ENCODE measurements around the gene CORO1C. TPM values are rescaled to one million over a fixed set of nuclear protein-coding genes. Genes with fewer than 3 reads are reported as not detected.
A peak's percentile ranks its signal among the peaks of the same experiment; 100 is the strongest.

Gene CORO1C
- total RNA-seq, 1 donor from 2014 or later, result 380 TPM

DNA sequence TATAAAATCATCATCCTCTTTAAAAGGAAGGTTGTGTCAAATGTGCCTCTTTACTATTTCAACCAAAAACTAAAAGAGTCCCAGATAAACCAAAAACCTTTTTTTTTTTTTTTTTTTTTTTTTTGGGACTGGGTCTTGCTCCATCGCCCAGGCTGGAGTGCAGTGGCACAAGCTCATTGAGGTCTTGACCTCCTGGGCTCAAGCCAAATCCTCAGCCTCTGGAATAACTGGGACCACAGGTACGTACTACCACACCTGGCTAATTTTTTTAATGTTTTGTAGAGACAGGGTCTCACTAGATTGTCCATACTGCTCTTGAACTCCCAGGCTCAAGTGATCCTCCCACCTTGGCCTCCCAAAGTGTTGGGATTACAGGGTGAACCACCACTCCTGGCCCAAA is 81.2 kb downstream of the CORO1C start:
- H3K27me3 Mint-ChIP-seq (ENCODE audit: unreplicated experiment), result peaks cover 6% of the 10 kb centered on the region
- no peak overlapping the region for H3K27ac Mint-ChIP-seq (ENCODE audit: unreplicated experiment)
- peaks cover 45% of the 10 kb centered on the region for H3K36me3 Mint-ChIP-seq (ENCODE audit: low read depth, unreplicated experiment)
- H3K4me1 Mint-ChIP-seq (ENCODE audit: unreplicated experiment), result peaks cover 25% of the 10 kb centered on the region
- DNase-seq (ENCODE audit: low spot score), result no peak
- TF ChIP-seq CTCF (IDR thresholded peaks at IDR 0.05; ENCODE audit: unreplicated experiment), result no peak
- no peak overlapping the region for H3K4me3 Mint-ChIP-seq (ENCODE audit: unreplicated experiment)
- no peaks in the 10 kb centered on the region for H3K9me3 Mint-ChIP-seq (ENCODE audit: unreplicated experiment)

DNA sequence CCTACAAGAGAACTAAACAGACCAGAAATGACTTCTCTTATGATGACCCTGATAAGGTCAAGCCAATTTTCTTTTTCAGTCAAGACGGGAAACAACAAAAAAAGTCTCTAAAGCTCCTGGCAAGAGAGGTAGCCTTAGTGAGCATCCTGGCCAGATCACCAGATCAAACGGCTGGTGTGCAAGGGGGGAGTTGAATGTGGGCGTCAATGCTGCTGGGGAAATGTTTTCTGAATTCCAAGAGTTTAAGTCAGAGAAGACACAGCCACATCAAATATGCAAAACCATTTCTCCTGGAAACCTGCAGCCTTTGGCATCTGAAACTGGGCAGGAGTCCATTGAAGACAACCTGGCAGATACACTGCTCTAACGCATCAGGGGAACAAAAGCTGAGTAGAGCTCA is 81.6 kb downstream of the CORO1C start:
- Mint-ChIP-seq H3K4me3 (ENCODE audit: unreplicated experiment) (no peak overlapping the region), H3K27ac (ENCODE audit: unreplicated experiment) (no peak overlapping the region), H3K9me3 (ENCODE audit: unreplicated experiment) (no peaks in the 10 kb centered on the region), H3K27me3 (ENCODE audit: unreplicated experiment) (peaks cover 6% of the 10 kb centered on the region), H3K4me1 (ENCODE audit: unreplicated experiment) (peaks cover 29% of the 10 kb centered on the region), H3K36me3 (ENCODE audit: low read depth, unreplicated experiment) (peaks cover 49% of the 10 kb centered on the region)
- DNase-seq (ENCODE audit: low spot score), result no peak
- TF ChIP-seq CTCF (IDR thresholded peaks at IDR 0.05; ENCODE audit: unreplicated experiment), result no peak

- peaks cover 6% of the 10 kb centered on the region for H3K27me3 Mint-ChIP-seq (ENCODE audit: unreplicated experiment)
These were observed 82.2 kb downstream of the CORO1C start for GRCh38 chr12:108649126-108649525.

DNA sequence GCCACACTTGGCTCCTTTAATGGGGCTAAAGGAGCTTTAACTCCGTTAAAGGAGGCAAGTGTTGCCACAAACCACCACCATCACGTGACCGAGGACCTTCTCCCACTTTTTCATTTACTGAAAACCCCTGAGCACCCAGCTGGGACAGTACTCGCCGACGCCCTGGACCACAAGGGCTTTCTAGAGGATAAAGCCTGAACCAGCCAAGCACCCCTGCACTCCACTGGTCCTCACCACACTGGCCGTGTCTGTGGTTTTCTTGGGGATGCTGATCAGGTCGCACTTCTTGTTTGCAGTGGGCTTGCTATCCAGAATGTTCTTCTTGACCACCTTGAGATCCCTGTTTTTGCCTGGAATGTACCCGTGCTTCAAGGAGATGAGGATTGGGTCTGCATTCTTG is 82.9 kb downstream of the CORO1C start:
- Mint-ChIP-seq H3K4me3 (ENCODE audit: unreplicated experiment) (no peak overlapping the region), H3K9me3 (ENCODE audit: unreplicated experiment) (no peaks in the 10 kb centered on the region), H3K27ac (ENCODE audit: unreplicated experiment) (no peak overlapping the region), H3K36me3 (ENCODE audit: low read depth, unreplicated experiment) (peaks cover 51% of the 10 kb centered on the region), H3K4me1 (ENCODE audit: unreplicated experiment) (peaks cover 31% of the 10 kb centered on the region), H3K27me3 (ENCODE audit: unreplicated experiment) (peaks cover 6% of the 10 kb centered on the region)
- TF ChIP-seq CTCF (IDR thresholded peaks at IDR 0.05; ENCODE audit: unreplicated experiment), result no peak
- no peak for DNase-seq (ENCODE audit: low spot score)

More at GRCh38 chr12:108649126-108649525, 82.2 kb downstream of the CORO1C start:
- Mint-ChIP-seq H3K4me1 (ENCODE audit: unreplicated experiment) (peaks cover 31% of the 10 kb centered on the region), H3K36me3 (ENCODE audit: low read depth, unreplicated experiment) (peaks cover 51% of the 10 kb centered on the region), H3K27ac (ENCODE audit: unreplicated experiment) (no peak overlapping the region), H3K4me3 (ENCODE audit: unreplicated experiment) (peak overlapping the region; percentile 33), H3K9me3 (ENCODE audit: unreplicated experiment) (no peaks in the 10 kb centered on the region)
- no peak for DNase-seq (ENCODE audit: low spot score)
- no peak for TF ChIP-seq CTCF (IDR thresholded peaks at IDR 0.05; ENCODE audit: unreplicated experiment)

DNA sequence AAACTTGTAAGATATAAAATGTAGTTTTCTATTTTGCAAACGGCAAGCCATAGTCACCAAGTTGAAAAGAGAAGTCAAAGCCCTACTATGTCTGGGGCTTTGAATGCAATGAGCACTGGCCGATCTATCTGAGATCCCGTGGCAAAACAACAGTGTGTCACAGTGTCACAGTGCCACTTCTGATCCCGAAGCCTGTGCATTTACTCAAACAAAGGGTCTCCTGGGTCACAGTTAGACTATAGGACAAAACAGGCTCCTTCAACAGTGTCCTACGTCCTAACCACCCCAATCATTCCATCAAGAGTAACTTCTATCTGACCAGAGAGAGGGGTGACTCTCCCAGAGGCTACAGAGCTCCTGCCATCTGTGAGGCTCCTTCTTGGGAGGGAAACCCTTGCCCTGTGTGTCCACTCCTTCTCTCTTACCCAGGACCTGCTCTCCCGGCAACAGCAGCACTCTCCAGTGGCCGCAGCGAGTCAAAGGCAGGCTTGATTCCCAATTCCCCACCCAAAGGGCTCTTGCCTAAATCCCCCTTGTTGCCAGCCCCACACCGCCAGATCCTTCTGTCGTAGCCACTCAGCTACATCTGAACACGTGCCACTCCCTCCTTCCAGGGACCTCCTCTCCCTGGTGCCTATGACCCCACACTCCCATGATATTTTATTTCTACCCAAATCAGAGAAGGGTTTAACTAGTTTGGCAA is 83.6 kb downstream of the CORO1C start:
- peaks cover 31% of the 10 kb centered on the region for H3K4me1 Mint-ChIP-seq (ENCODE audit: unreplicated experiment)
- no peak for DNase-seq (ENCODE audit: low spot score)
- TF ChIP-seq CTCF (IDR thresholded peaks at IDR 0.05; ENCODE audit: unreplicated experiment), result no peak
- no peaks in the 10 kb centered on the region for H3K9me3 Mint-ChIP-seq (ENCODE audit: unreplicated experiment)
- H3K4me3 Mint-ChIP-seq (ENCODE audit: unreplicated experiment), result peak overlapping the region; percentile 28
- peak overlapping the region; percentile 11 for H3K27ac Mint-ChIP-seq (ENCODE audit: unreplicated experiment)
- H3K36me3 Mint-ChIP-seq (ENCODE audit: low read depth, unreplicated experiment), result peaks cover 47% of the 10 kb centered on the region
- peaks cover 7% of the 10 kb centered on the region for H3K27me3 Mint-ChIP-seq (ENCODE audit: unreplicated experiment)
